Activated effector memory CD4-positive, alpha-beta T cell treated with Interleukin-2 at 50 U/mL for 16 hours (primary cell): ENCODE measurements around the gene GUCY1A2.
"Not testable (repeated sequence)": the region's sequence is repeated elsewhere in the genome, so short reads cannot be mapped to it uniquely, and the experiment has no call there.

Experiments
- DNase-seq: peaks from one replicate; pipeline ENCODE4 v3.0.0-alpha.2; 2020

Gene GUCY1A2

GRCh38 chr11:107018219-107018901, at the start of gene GUCY1A2:
Gene GUCY1A2 (minus strand): TSS chr11:107018476. CDS start chr11:107018055, 421 bp downstream.
- DNase-seq: no peak

GRCh38 chr11:107054391-107054790, 36.1 kb upstream of the GUCY1A2 start:
- no peak for DNase-seq

GRCh38 chr11:107051332-107051731, 33.1 kb upstream of the GUCY1A2 start:
- DNase-seq: not testable (repeated sequence)

GRCh38 chr11:107050899-107051298, 32.6 kb upstream of the GUCY1A2 start:
- not testable (repeated sequence) for DNase-seq

- DNase-seq: no peak
These were observed 31.8 kb upstream of the GUCY1A2 start for GRCh38 chr11:107050121-107050520.

- no peak for DNase-seq
These were observed 26.2 kb upstream of the GUCY1A2 start for GRCh38 chr11:107044503-107044902.

- no peak for DNase-seq
These were observed 25.1 kb upstream of the GUCY1A2 start for GRCh38 chr11:107043242-107044006.

- DNase-seq: no peak
These were observed 24.5 kb upstream of the GUCY1A2 start for GRCh38 chr11:107042748-107043147.

- DNase-seq: no peak
These were observed 22.8 kb upstream of the GUCY1A2 start for GRCh38 chr11:107041088-107041444.

GRCh38 chr11:107040433-107041087, 22.3 kb upstream of the GUCY1A2 start:
- DNase-seq: no peak

- DNase-seq: no peak
These were observed 7.4 kb upstream of the GUCY1A2 start for GRCh38 chr11:107025673-107026072.

GRCh38 chr11:107020594-107020993, 2.3 kb upstream of the GUCY1A2 start:
- no peak for DNase-seq

GRCh38 chr11:107018902-107019493, 722 bp upstream of the GUCY1A2 start:
- DNase-seq: no peak

GRCh38 chr11:107017433-107018218, 650 bp downstream of the GUCY1A2 start:
- no peak for DNase-seq

GRCh38 chr11:107017104-107017432, 1.2 kb downstream of the GUCY1A2 start:
- no peak for DNase-seq

- no peak for DNase-seq
These were observed 3.4 kb downstream of the GUCY1A2 start for GRCh38 chr11:107014871-107015270.

- DNase-seq: no peak
These were observed 6.3 kb downstream of the GUCY1A2 start for GRCh38 chr11:107011977-107012376.

- no peak for DNase-seq
These were observed 9.1 kb downstream of the GUCY1A2 start for GRCh38 chr11:107009190-107009589.

GRCh38 chr11:107006076-107006833, 12.0 kb downstream of the GUCY1A2 start:
- no peak for DNase-seq

- no peak for DNase-seq
These were observed 19.1 kb downstream of the GUCY1A2 start for GRCh38 chr11:106999196-106999595.

GRCh38 chr11:106998916-106999188, 19.4 kb downstream of the GUCY1A2 start:
- no peak for DNase-seq
